ENCODE results near the gene PRCD. TPM values are rescaled to one million over a fixed set of nuclear protein-coding genes. Genes with fewer than 3 reads are reported as not detected.

The PRCD gene
- total and polyA plus RNA-seq, 2 donors (not counting 1 experiment from before 2014, with no cell fraction given) = 18.0 to 30.6 TPM

DNA sequence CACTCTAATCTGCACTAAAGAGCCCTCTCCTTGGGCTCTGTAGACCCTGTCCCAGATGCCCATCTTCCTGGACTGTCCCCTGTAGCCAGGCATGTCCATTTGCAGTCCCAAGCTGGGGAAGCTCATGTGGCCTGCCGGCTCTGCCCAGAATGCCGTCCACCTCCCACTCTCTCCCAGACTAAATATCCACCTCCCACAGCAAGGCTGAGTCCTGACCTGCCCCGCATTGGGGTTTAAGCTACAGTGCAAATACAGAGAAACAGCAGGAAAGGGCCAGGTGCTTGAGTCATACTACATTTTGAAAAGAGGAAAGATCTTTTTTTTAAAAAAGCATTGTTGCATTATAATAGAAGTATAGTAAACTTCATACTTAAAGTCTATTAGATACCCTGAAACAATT is 42.8 kb downstream of the PRCD start:
- Histone ChIP-seq H3K36me3 (replicated peaks in 1 of 2; ENCODE audit: control extremely low read depth in 1 of 2, control insufficient read depth in 1 of 2, extremely low read depth in 1 of 2, insufficient read depth in 2 of 2, low read length in 1 of 2) (no peaks in the 10 kb centered on the region), H3K9ac (ENCODE audit: low read length) (no peak overlapping the region), H2AFZ (ENCODE audit: insufficient read depth, low read depth, low read length, poor library complexity, severe bottlenecking) (no peak overlapping the region), H3K4me1 (ENCODE audit: control insufficient read depth in 2 of 2, insufficient read depth in 2 of 2, low read length in 2 of 2) (peaks cover 21% of the 10 kb centered on the region in 2 donors), H3K4me3 (ENCODE audit: control extremely low read depth in 1 of 5, extremely low read depth in 1 of 5, insufficient read depth in 1 of 5, low read depth in 2 of 5, low read length in 4 of 5) (no peak overlapping the region), H3K9me3 (ENCODE audit: control extremely low read depth in 1 of 3, control insufficient read depth in 2 of 3, insufficient read depth in 1 of 3, low read length in 2 of 3) (no peaks in the 10 kb centered on the region), H3K27me3 (replicated peaks in 1 of 4; ENCODE audit: control extremely low read depth in 1 of 4, control insufficient read depth in 3 of 4, insufficient read depth in 4 of 4, low read length in 3 of 4) (peaks cover 0 to 28% (median 14%) of the 10 kb centered on the region in 4 experiments), H3K27ac (ENCODE audit: low read length in 2 of 2) (no peak overlapping the region), H3K4me2 (replicated peaks; ENCODE audit: low read depth, low read length, poor library complexity, severe bottlenecking) (no peak overlapping the region), H4K20me1 (ENCODE audit: control insufficient read depth, insufficient read depth, low read length, poor library complexity, severe bottlenecking) (no peaks in the 10 kb centered on the region), H3K79me2 (ENCODE audit: control insufficient read depth, insufficient read depth, low read length) (no peaks in the 10 kb centered on the region)
- no peak overlapping the region for H3K27ac Mint-ChIP-seq
- H3K9me3 Mint-ChIP-seq (ENCODE audit: insufficient read depth) = no peaks in the 10 kb centered on the region
- peaks cover 23% of the 10 kb centered on the region for H3K27me3 Mint-ChIP-seq
- 50% methylated on average over 2 of the region's 3 CpGs for WGBS (ENCODE audit: insufficient coverage)
- TF ChIP-seq, protein P1, sequence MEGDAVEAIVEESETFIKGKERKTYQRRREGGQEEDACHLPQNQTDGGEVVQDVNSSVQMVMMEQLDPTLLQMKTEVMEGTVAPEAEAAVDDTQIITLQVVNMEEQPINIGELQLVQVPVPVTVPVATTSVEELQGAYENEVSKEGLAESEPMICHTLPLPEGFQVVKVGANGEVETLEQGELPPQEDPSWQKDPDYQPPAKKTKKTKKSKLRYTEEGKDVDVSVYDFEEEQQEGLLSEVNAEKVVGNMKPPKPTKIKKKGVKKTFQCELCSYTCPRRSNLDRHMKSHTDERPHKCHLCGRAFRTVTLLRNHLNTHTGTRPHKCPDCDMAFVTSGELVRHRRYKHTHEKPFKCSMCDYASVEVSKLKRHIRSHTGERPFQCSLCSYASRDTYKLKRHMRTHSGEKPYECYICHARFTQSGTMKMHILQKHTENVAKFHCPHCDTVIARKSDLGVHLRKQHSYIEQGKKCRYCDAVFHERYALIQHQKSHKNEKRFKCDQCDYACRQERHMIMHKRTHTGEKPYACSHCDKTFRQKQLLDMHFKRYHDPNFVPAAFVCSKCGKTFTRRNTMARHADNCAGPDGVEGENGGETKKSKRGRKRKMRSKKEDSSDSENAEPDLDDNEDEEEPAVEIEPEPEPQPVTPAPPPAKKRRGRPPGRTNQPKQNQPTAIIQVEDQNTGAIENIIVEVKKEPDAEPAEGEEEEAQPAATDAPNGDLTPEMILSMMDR (IDR thresholded peaks at IDR 0.05) = no peak
- no peak for TF ChIP-seq EZH2 (IDR thresholded peaks at IDR 0.05; ENCODE audit: borderline replicate concordance, insufficient read depth, low read depth, low read length, poor library complexity, severe bottlenecking)
- DNase-seq = no peak
- ChIA-PET POLR2A (interaction anchor here (0.6 to 0.7 kb wide), 2 partner anchors 11 to 681 kb away, joined by 4 to 7 read pairs; no protein-coding TSS in a partner anchor), CTCF (interaction anchor here (0.6 to 1.4 kb wide), 2 partner anchors 14 to 36 kb away, joined by 3 to 5 read pairs; no protein-coding TSS in a partner anchor)
- ATAC-seq (ENCODE audit: low read depth) = no peak
- intact Hi-C loops (cut with micrococcal nuclease) = no loop called here
- peaks cover 12% of the 10 kb centered on the region for H3K4me1 Mint-ChIP-seq
- no peak overlapping the region for H3K4me3 Mint-ChIP-seq

DNA sequence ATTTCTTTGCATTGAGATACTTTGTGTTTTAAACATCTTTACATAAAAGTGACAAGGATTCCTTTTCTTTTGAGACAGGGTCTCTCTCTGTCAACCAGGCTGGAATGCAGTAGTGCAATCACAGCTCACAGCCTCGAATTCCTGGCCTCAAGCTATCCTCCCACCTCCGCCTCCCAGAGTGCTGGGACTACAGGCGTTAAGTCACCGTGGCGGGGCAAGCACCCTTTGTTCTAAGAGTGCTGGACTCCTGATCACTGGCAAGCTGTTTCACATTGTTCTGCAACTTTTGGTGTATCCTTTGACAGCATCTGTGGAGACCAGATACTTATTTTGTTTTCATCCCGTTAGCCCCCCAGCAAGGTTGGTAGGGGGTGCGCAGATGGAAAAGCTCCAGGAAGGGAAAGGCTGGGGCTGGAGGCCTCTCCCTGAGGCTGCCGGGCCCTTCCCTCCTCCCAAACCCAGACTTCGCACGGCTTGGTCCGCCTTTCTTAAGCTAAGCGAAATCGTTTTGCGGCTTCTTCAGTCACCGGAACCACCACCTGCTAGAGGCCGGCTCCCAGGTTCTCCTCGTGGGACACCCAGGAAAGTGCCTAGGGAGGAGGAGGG is 44.7 kb downstream of the PRCD start:
- intact Hi-C loops (cut with micrococcal nuclease) = no loop called here
- DNase-seq (no peak), ATAC-seq (ENCODE audit: low read depth) (no peak)
- WGBS (ENCODE audit: insufficient coverage) = 34% methylated on average over 12 of the region's 17 CpGs
- H3K27me3 ChIP-seq (replicated peaks in 1 of 4; ENCODE audit: control extremely low read depth in 1 of 4, control insufficient read depth in 3 of 4, insufficient read depth in 4 of 4, low read length in 3 of 4) = peaks cover 0 to 36% (median 20%) of the 10 kb centered on the region in 4 experiments
- H3K9ac ChIP-seq (ENCODE audit: low read length) = peak overlapping the region; percentile 71
- H3K4me3 ChIP-seq (ENCODE audit: control extremely low read depth in 1 of 5, extremely low read depth in 1 of 5, insufficient read depth in 1 of 5, low read depth in 2 of 5, low read length in 4 of 5) = peak overlapping the region; percentile 7 to 77 (median 57)
- no peaks in the 10 kb centered on the region for H3K79me2 ChIP-seq (ENCODE audit: control insufficient read depth, insufficient read depth, low read length)
- Mint-ChIP-seq H3K27ac (no peak overlapping the region), H3K4me1 (peaks cover 12% of the 10 kb centered on the region), H3K9me3 (ENCODE audit: insufficient read depth) (no peaks in the 10 kb centered on the region), H3K4me3 (peak overlapping the region; percentile 88), H3K27me3 (peaks cover 38% of the 10 kb centered on the region)
- TF ChIP-seq, protein P1 (IDR thresholded peaks at IDR 0.05) = no peak
- no peak for TF ChIP-seq EZH2 (IDR thresholded peaks at IDR 0.05; ENCODE audit: borderline replicate concordance, insufficient read depth, low read depth, low read length, poor library complexity, severe bottlenecking)
- H2AFZ ChIP-seq (ENCODE audit: insufficient read depth, low read depth, low read length, poor library complexity, severe bottlenecking) = peak overlapping the region; percentile 89
- ChIA-PET POLR2A (interaction anchor here (1.0 kb wide), 1 partner anchor 25 kb away, joined by 3 read pairs; no protein-coding TSS in a partner anchor), CTCF (interaction anchor here (0.6 to 2.9 kb wide), 6 partner anchors 19 to 1457 kb away, joined by 3 to 13 read pairs (median 3); no protein-coding TSS in a partner anchor)
- no peak overlapping the region for H3K27ac ChIP-seq (ENCODE audit: low read length in 2 of 2)
- H3K4me2 ChIP-seq (replicated peaks; ENCODE audit: low read depth, low read length, poor library complexity, severe bottlenecking) = peak overlapping the region; percentile 98
- no peaks in the 10 kb centered on the region for H3K9me3 ChIP-seq (ENCODE audit: control extremely low read depth in 1 of 3, control insufficient read depth in 2 of 3, insufficient read depth in 1 of 3, low read length in 2 of 3)
- H3K36me3 ChIP-seq (replicated peaks in 1 of 2; ENCODE audit: control extremely low read depth in 1 of 2, control insufficient read depth in 1 of 2, extremely low read depth in 1 of 2, insufficient read depth in 2 of 2, low read length in 1 of 2) = no peaks in the 10 kb centered on the region
- H3K4me1 ChIP-seq (ENCODE audit: control insufficient read depth in 2 of 2, insufficient read depth in 2 of 2, low read length in 2 of 2) = peaks cover 21% of the 10 kb centered on the region in 2 donors
- no peaks in the 10 kb centered on the region for H4K20me1 ChIP-seq (ENCODE audit: control insufficient read depth, insufficient read depth, low read length, poor library complexity, severe bottlenecking)
